ENCODE measurements around the gene HAX1. TPM values are rescaled to one million over a fixed set of nuclear protein-coding genes. Genes with fewer than 3 reads are reported as not detected.

The HAX1 gene
- total RNA-seq, 1 experiment from 2014 or later: 80.4 TPM

- Histone ChIP-seq H3K4me2 (ENCODE audit: insufficient read depth, insufficient read length, low read length) (no peak overlapping the region), H3K18ac (ENCODE audit: insufficient read length, low read depth, low read length) (no peak overlapping the region), H3K9ac (ENCODE audit: extremely low read depth, insufficient read length, low read length) (no peak overlapping the region), H3K79me1 (ENCODE audit: insufficient read depth, low read depth, low read length, poor library complexity, severe bottlenecking) (peaks cover 4% of the 10 kb centered on the region), H2BK20ac (ENCODE audit: low read depth, low read length, poor library complexity, severe bottlenecking) (no peak overlapping the region), H3K9me3 (ENCODE audit: control insufficient read depth, low read depth, low read length) (no peaks in the 10 kb centered on the region), H3K56ac (ENCODE audit: insufficient read length, low read depth, low read length) (no peak overlapping the region), H3T11ph (ENCODE audit: low read length) (no peak overlapping the region), H4K8ac (replicated peaks; ENCODE audit: insufficient read length, low read depth, low read length) (no peak overlapping the region), H4K91ac (ENCODE audit: insufficient read length, low read depth, low read length) (no peak overlapping the region), H3K4me1 (ENCODE audit: insufficient read depth, low read length) (no peaks in the 10 kb centered on the region), H2BK12ac (ENCODE audit: insufficient read length, low read depth, low read length) (no peak overlapping the region), H4K5ac (ENCODE audit: insufficient read length, low read depth, low read length) (no peak overlapping the region), H3K79me2 (ENCODE audit: insufficient read depth, low read length) (0 out of 2 replicates have a peak, but pooled peaks cover 2% of the 10 kb centered on the region), H2BK5ac (ENCODE audit: insufficient read length, low read length) (no peak overlapping the region), H2AFZ (ENCODE audit: low read length) (no peak overlapping the region), H2BK15ac (ENCODE audit: low read depth, low read length) (no peak overlapping the region), H3K27ac (ENCODE audit: insufficient read length, low read depth, low read length) (no peak overlapping the region), H2AK5ac (ENCODE audit: insufficient read length, low read length) (no peak overlapping the region), H4K20me1 (ENCODE audit: control insufficient read depth, insufficient read depth, insufficient read length) (no peaks in the 10 kb centered on the region), H3K4ac (ENCODE audit: low read depth, low read length) (no peak overlapping the region), H3K23ac (ENCODE audit: insufficient read length, low read depth, low read length) (no peak overlapping the region), H3K27me3 (ENCODE audit: insufficient read depth, low read length) (no peaks in the 10 kb centered on the region), H3K23me2 (ENCODE audit: insufficient read length, low read depth, low read length, poor library complexity, severe bottlenecking) (peaks cover 12% of the 10 kb centered on the region), H2BK120ac (ENCODE audit: low read depth, low read length, poor library complexity, severe bottlenecking) (no peak overlapping the region), H3K14ac (ENCODE audit: insufficient read depth, low read length) (no peak overlapping the region)
- Mint-ChIP-seq H3K4me1 (peaks cover 12 to 18% of the 10 kb centered on the region in 2 experiments), H3K27ac (peak overlapping the region in 1 of 3 experiments; percentile 76; a peak in 2 of 7 replicates), H3K36me3 (ENCODE audit: insufficient read depth in 1 of 3, low read depth in 3 of 3) (peaks cover 25 to 63% (median 61%) of the 10 kb centered on the region in 3 experiments; a peak in 6 of 7 replicates), H3K27me3 (ENCODE audit: low read depth) (no peaks in the 10 kb centered on the region; the same call in 1 of the 2 replicates), H3K9me3 (no peaks in the 10 kb centered on the region; a peak in 1 of 5 replicates), H3K4me3 (peak overlapping the region in 1 of 2 experiments; percentile 45; a peak in 2 of 5 replicates)
- DNase-seq: no peak
- WGBS (ENCODE audit: extremely low coverage, insufficient read length, low lambda C conversion rate): no CpG with 5 or more reads among the region's 5 CpGs
- no peak for TF ChIP-seq CTCF (conservative IDR thresholded peaks at IDR 0.05)
Measured at GRCh38 chr1:154270833-154271232, 1.6 kb upstream of the HAX1 start.
